Caco-2 (cell line): ENCODE data around the gene CSTF1. TPM values are rescaled to one million over a fixed set of nuclear protein-coding genes. Genes with fewer than 3 reads are reported as not detected.

Source experiments
- BruUV-seq: library from RNA; stranded (reverse); fragments of 400-500 nt; replicated peaks from 2 replicates; lab custom pipeline; 2021; lab: Mats Ljungman, UMichigan
- CTCF ChIA-PET: fragments of 300-600 bp; sonication (Branson Sonifier 250); formaldehyde crosslinking; loops from one replicate; lab custom pipeline; 2022; ENCODE audit warnings: antibody characterized with exemption; lab: Charles Lee
- POLR2A ChIA-PET: fragments of 300-600 bp; sonication (Branson Sonifier 250); formaldehyde crosslinking; loops from one replicate; lab custom pipeline; 2022; ENCODE audit warnings: antibody characterized with exemption; lab: Charles Lee
- DNase-seq, 2 experiments: peaks; one replicate each; pipeline versions ENCODE4 v3.0.0 to v3.0.0-alpha.2; 2020 to 2022
- H3K27me3 ChIP-seq: replicated peaks from 2 replicates; pipeline ENCODE4 v1.6.0; 2011; ENCODE audit warnings: low read length; ENCODE audit not compliant: control insufficient read depth, insufficient read depth
- H3K36me3 ChIP-seq: 2 replicates; pipeline ENCODE4 v1.5.1; 2011; ENCODE audit warnings: low read length; ENCODE audit not compliant: control insufficient read depth, insufficient read depth
- H3K4me1 ChIP-seq: fragments of 250-450 bp; sonication (Bioruptor Pico); 2 replicates; pipeline ENCODE4 v1.5.1; 2020; ENCODE audit warnings: mild to moderate bottlenecking
- H3K4me3 ChIP-seq: 2 replicates; pipeline ENCODE4 v1.5.1; 2011; ENCODE audit warnings: low read depth, mild to moderate bottlenecking, control low read depth, low read length
- H3K9me3 ChIP-seq: fragments of 250-450 bp; sonication (Bioruptor Pico); 2 replicates; pipeline ENCODE4 v1.5.1; 2020; ENCODE audit warnings: mild to moderate bottlenecking, moderate library complexity
- H3K27ac Mint-ChIP-seq: one replicate; pipeline ENCODE4 v1.8.0; 2022; ENCODE audit warnings: mixed read lengths; ENCODE audit not compliant: unreplicated experiment
- H3K27me3 Mint-ChIP-seq: one replicate; pipeline ENCODE4 v1.8.0; 2022; ENCODE audit warnings: mixed read lengths; ENCODE audit not compliant: insufficient read depth, unreplicated experiment
- H3K36me3 Mint-ChIP-seq: one replicate; pipeline ENCODE4 v1.8.0; 2022; ENCODE audit warnings: mild to moderate bottlenecking, mixed read lengths; ENCODE audit not compliant: insufficient read depth, unreplicated experiment
- H3K4me1 Mint-ChIP-seq: one replicate; pipeline ENCODE4 v1.8.0; 2022; ENCODE audit warnings: low read depth, mixed read lengths; ENCODE audit not compliant: unreplicated experiment
- H3K4me3 Mint-ChIP-seq: one replicate; pipeline ENCODE4 v1.8.0; 2022; ENCODE audit warnings: mild to moderate bottlenecking, moderate library complexity, mixed read lengths; ENCODE audit not compliant: unreplicated experiment
- H3K9me3 Mint-ChIP-seq: one replicate; pipeline ENCODE4 v1.8.0; 2022; ENCODE audit warnings: mixed read lengths; ENCODE audit not compliant: unreplicated experiment
- CTCF ChIP-seq, 2 experiments: fragments of 200-600 bp in 1 of 2; IDR thresholded peaks; 1 replicate in 1 of 2; 2 replicates in 1 of 2; pipeline versions ENCODE4 v1.5.1 to v1.8.0; 2011 to 2022; ENCODE audit warnings: antibody characterized with exemption in 1 of 2, control low read depth in 1 of 2, inconsistent platforms in 1 of 2, low read depth in 1 of 2, low read length in 1 of 2, mild to moderate bottlenecking in 1 of 2, moderate library complexity in 1 of 2; ENCODE audit not compliant: insufficient read depth in 1 of 2, severe bottlenecking in 1 of 2, unreplicated experiment in 1 of 2
- intact Hi-C: fragments of 100-400 bp; cut with micrococcal nuclease; formaldehyde crosslinking; loops from one replicate; pipeline ENCODE4 v1.10.0; 2022; ENCODE audit not compliant: unreplicated experiment
- total RNA-seq: library from RNA; stranded (reverse); gene quantifications from 2 replicates; pipeline ENCODE4 v1.2.3, GENCODE V29; 2022

The CSTF1 gene
- total RNA-seq, 1 experiment from 2014 or later = 97.0 TPM

DNA sequence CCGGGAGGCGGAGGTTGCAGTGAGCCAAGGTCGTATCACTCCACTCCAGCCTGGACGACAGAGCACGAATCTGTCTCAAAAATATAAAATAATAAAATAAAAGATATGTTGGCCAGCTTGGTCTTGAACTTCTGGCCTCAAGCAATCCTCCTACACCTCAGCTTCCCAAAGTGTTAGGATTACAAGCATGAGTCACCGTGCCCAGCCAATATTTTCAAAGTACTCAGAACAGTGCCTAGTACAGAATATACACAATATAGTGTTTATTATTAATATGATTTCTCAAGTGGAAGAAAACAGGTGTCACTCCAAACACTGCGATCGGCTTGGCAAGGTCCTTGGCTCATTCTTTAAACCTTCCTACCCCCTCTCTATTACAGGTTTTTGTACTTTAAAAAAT is 30.5 kb upstream of the CSTF1 start:
- POLR2A ChIA-PET = no interaction called here
- TF ChIP-seq CTCF (IDR thresholded peaks at IDR 0.05; ENCODE audit: insufficient read depth in 1 of 2, low read depth in 1 of 2, low read length in 1 of 2, severe bottlenecking in 1 of 2, unreplicated experiment in 1 of 2) = no peak

GRCh38 chr20:56362833-56363413 is 29.5 kb upstream of the CSTF1 start:
- intact Hi-C loops = no loop called here
- no TSS peak for BruUV-seq
- Histone ChIP-seq H3K4me1 (no peaks in the 10 kb centered on the region), H3K27me3 (no peaks in the 10 kb centered on the region), H3K36me3 (no peaks in the 10 kb centered on the region), H3K9me3 (no peaks in the 10 kb centered on the region), H3K4me3 (no peak overlapping the region)
- no peaks in the 10 kb centered on the region for H3K9me3 Mint-ChIP-seq
- peaks cover 12% of the 10 kb centered on the region for H3K36me3 Mint-ChIP-seq
- POLR2A ChIA-PET = no interaction called here
- CTCF ChIA-PET = no interaction called here
- no peak for TF ChIP-seq CTCF (IDR thresholded peaks at IDR 0.05; ENCODE audit: insufficient read depth in 1 of 2, low read depth in 1 of 2, low read length in 1 of 2, severe bottlenecking in 1 of 2, unreplicated experiment in 1 of 2)
- no peak overlapping the region for H3K27ac Mint-ChIP-seq
- no peaks in the 10 kb centered on the region for H3K27me3 Mint-ChIP-seq
- no peak overlapping the region for H3K4me3 Mint-ChIP-seq
- H3K4me1 Mint-ChIP-seq = no peaks in the 10 kb centered on the region
- peak in 1 of 2 experiments; percentile 29 for DNase-seq

More for the DNA sequence above, 30.5 kb upstream of the CSTF1 start:
- Histone ChIP-seq H3K27me3 (no peaks in the 10 kb centered on the region), H3K4me1 (no peaks in the 10 kb centered on the region), H3K9me3 (no peaks in the 10 kb centered on the region), H3K36me3 (no peaks in the 10 kb centered on the region), H3K4me3 (no peak overlapping the region)
- no peak for DNase-seq
- Mint-ChIP-seq H3K36me3 (peaks cover 2% of the 10 kb centered on the region), H3K4me3 (no peak overlapping the region), H3K27ac (no peak overlapping the region), H3K9me3 (no peaks in the 10 kb centered on the region), H3K4me1 (no peaks in the 10 kb centered on the region), H3K27me3 (no peaks in the 10 kb centered on the region)
- CTCF ChIA-PET = no interaction called here
- intact Hi-C loops = no loop called here
- BruUV-seq = no TSS peak

DNA sequence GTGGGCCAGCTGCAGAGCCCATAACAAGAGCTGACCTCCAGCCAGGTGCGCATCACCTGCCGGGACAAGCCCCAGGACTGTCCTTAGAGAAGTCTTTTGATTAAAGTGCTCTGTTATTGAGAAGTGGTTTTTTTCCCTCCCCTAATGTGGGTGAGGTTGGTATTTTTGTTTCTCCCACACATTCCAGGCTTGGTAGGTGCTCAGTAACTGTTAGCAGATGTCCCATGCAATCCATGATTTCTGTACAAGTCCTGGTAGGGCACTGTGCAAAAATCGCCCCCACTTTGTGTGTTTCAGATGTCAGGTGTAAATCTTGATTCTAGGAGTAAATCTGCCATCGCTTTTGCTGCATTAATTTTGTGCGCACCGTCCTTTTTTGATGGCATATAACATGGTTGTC is 29.0 kb upstream of the CSTF1 start:
- Histone ChIP-seq H3K36me3 (no peaks in the 10 kb centered on the region), H3K9me3 (no peaks in the 10 kb centered on the region), H3K4me3 (no peak overlapping the region), H3K4me1 (no peaks in the 10 kb centered on the region), H3K27me3 (no peaks in the 10 kb centered on the region)
- intact Hi-C loops = no loop called here
- POLR2A ChIA-PET = no interaction called here
- H3K27ac Mint-ChIP-seq = no peak overlapping the region
- no peaks in the 10 kb centered on the region for H3K9me3 Mint-ChIP-seq
- no peak for DNase-seq
- no peak overlapping the region for H3K4me3 Mint-ChIP-seq
- H3K4me1 Mint-ChIP-seq = no peaks in the 10 kb centered on the region
- no TSS peak for BruUV-seq
- H3K27me3 Mint-ChIP-seq = no peaks in the 10 kb centered on the region
- CTCF ChIA-PET = no interaction called here
- H3K36me3 Mint-ChIP-seq = peaks cover 18% of the 10 kb centered on the region
- TF ChIP-seq CTCF (IDR thresholded peaks at IDR 0.05; ENCODE audit: insufficient read depth in 1 of 2, low read depth in 1 of 2, low read length in 1 of 2, severe bottlenecking in 1 of 2, unreplicated experiment in 1 of 2) = no peak
